Uterus (tissue), 2 donors: Measurements from ENCODE around the gene CCR2.

Experiments
- POLR2A ChIP-seq, 2 donors: fragments of 450-650 bp; IDR thresholded peaks; one replicate each; pipeline ENCODE4 v1.6.1; 2016; ENCODE audit warnings: antibody characterized with exemption in 2 of 2, mild to moderate bottlenecking in 1 of 2, moderate library complexity in 1 of 2
- TF ChIP-seq, protein P1 (sequence below), 4 experiments: fragments of 200-600 bp in 2 of 4; fragments of 450-650 bp in 2 of 4; sonication (generic) in 2 of 4; IDR thresholded peaks; one replicate each; pipeline ENCODE4 v1.5.1; 2016 to 2019; ENCODE audit warnings: antibody characterized with exemption in 4 of 4, mild to moderate bottlenecking in 2 of 4, moderate library complexity in 1 of 4

DNA sequence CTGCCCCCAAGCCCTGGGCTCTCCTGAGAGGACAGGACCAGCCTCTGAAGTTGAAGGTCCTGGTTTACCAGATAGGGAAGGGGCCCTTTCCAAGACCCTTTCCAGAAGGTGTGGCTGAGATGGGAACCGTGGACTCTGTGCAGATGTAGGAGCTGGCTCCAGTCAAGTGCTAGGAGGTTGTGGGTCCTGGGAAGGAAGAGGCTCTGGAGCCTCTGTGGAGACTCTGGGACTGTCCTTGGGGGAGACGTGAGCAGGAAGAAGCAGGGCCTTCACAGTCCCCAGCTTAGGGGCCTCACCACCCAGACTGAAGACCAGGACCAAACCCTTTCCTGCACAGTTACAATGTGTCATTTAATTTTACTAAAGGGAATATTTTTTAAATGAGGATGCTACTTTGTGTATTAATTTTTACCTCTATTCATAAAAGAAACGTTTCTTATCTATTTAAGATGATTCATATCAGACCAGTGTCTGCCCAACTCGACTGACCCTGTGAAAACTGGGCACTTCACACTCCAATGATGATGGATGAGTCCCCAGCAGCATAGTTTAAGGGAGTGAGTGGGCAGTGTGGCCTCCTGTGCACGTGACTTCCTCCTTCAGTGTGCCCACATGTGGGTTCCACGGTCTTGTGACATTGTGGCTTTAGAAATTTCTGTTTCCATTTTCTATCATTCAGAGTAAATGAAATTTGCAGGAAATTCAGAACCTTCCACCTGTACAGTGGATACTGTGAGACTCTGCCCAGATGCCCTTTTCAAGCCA lies 42.0 kb downstream of the CCR2 start:
- TF ChIP-seq, protein P1, sequence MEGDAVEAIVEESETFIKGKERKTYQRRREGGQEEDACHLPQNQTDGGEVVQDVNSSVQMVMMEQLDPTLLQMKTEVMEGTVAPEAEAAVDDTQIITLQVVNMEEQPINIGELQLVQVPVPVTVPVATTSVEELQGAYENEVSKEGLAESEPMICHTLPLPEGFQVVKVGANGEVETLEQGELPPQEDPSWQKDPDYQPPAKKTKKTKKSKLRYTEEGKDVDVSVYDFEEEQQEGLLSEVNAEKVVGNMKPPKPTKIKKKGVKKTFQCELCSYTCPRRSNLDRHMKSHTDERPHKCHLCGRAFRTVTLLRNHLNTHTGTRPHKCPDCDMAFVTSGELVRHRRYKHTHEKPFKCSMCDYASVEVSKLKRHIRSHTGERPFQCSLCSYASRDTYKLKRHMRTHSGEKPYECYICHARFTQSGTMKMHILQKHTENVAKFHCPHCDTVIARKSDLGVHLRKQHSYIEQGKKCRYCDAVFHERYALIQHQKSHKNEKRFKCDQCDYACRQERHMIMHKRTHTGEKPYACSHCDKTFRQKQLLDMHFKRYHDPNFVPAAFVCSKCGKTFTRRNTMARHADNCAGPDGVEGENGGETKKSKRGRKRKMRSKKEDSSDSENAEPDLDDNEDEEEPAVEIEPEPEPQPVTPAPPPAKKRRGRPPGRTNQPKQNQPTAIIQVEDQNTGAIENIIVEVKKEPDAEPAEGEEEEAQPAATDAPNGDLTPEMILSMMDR (IDR thresholded peaks at IDR 0.05), result no peak
- TF ChIP-seq POLR2A (IDR thresholded peaks at IDR 0.05), result no peak
